ENCODE measurements around the gene GAGE1. TPM values are rescaled to one million over a fixed set of nuclear protein-coding genes. Genes with fewer than 3 reads are reported as not detected.
A peak's percentile ranks its signal among the peaks of the same experiment; 100 is the strongest.

Gene GAGE1
- total RNA-seq, 1 donor from 2014 or later, result not detected

- no peak for DNase-seq (ENCODE audit: low read depth)
- peak overlapping the region; percentile 11 for H3K4me3 ChIP-seq (ENCODE audit: low read depth, low read length)
- peak; percentile 37 for TF ChIP-seq CTCF (conservative IDR thresholded peaks at IDR 0.05; ENCODE audit: low read depth, low read length)
Observed at GRCh38 chrX:49627086-49627777, 28.4 kb downstream of the GAGE1 start.

- TF ChIP-seq CTCF (conservative IDR thresholded peaks at IDR 0.05; ENCODE audit: low read depth, low read length), result no peak
- no peak for DNase-seq (ENCODE audit: low read depth)
- H3K4me3 ChIP-seq (ENCODE audit: low read depth, low read length), result no peak overlapping the region
Observed at GRCh38 chrX:49644991-49645637, 46.3 kb downstream of the GAGE1 start.

- no peak overlapping the region for H3K4me3 ChIP-seq (ENCODE audit: low read depth, low read length)
- TF ChIP-seq CTCF (conservative IDR thresholded peaks at IDR 0.05; ENCODE audit: low read depth, low read length), result no peak
- no peak for DNase-seq (ENCODE audit: low read depth)
Observed at GRCh38 chrX:49656533-49656932, 57.7 kb downstream of the GAGE1 start.

Other genes starting within 250 kb of the GAGE1 start
- not detected in 2 replicates for gene GAGE12C, start 66.8 kb upstream of the GAGE1 start, total RNA-seq
- not detected in 2 replicates for gene GAGE12D, start 57.3 kb upstream of the GAGE1 start, total RNA-seq
- not detected in 2 replicates for gene GAGE12E, start 47.7 kb upstream of the GAGE1 start, total RNA-seq
- not detected in 2 replicates for gene GAGE12F, start 38.2 kb upstream of the GAGE1 start, total RNA-seq
- not detected in 2 replicates for gene GAGE12G, start 28.6 kb upstream of the GAGE1 start, total RNA-seq
- not detected in 2 replicates for gene GAGE12H, start 19.1 kb upstream of the GAGE1 start, total RNA-seq
- gene GAGE2A, start 9.5 kb upstream of the GAGE1 start, total RNA-seq, result not detected in 2 replicates
- gene PAGE1, start 97.0 kb downstream of the GAGE1 start, total RNA-seq, result not detected in 2 replicates
- not detected in 2 replicates for gene PAGE4, start 230.3 kb downstream of the GAGE1 start, total RNA-seq